GM21528 (cell line): ENCODE measurements around the gene MYLK4.

ENCODE experiments used
- ATAC-seq: cut with Tn5 transposase; IDR thresholded peaks from one replicate; pipeline ENCODE4 v1.9.1; 2021; ENCODE audit warnings: mild to moderate bottlenecking, moderate library complexity; ENCODE audit not compliant: unreplicated experiment, low FRiP score

The MYLK4 gene

DNA sequence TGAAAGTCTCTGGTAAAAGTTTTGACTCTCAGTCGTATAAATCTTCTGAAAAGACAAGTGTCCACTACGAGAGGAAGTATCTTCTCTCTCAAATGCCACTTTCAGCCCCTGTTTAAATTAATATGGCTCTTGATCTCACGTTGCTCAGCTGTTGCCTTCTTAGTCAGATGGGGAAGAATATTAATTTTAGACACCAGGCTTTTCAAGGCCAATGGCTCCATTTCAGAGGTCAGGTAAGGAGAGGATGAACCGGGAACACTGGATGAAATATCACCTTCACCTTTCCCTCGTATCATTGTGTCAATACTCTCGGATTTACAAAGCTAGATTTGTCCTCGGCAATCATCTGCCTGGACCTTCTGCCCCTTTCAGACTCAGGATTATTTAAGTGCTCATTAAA, at the start of gene MYLK4:
Gene MYLK4 (minus strand): TSS at position 91 of the 400 bp plus-strand sequence. CDS start 1,628 bp downstream, outside the sequence.
- ATAC-seq, result no peak

DNA sequence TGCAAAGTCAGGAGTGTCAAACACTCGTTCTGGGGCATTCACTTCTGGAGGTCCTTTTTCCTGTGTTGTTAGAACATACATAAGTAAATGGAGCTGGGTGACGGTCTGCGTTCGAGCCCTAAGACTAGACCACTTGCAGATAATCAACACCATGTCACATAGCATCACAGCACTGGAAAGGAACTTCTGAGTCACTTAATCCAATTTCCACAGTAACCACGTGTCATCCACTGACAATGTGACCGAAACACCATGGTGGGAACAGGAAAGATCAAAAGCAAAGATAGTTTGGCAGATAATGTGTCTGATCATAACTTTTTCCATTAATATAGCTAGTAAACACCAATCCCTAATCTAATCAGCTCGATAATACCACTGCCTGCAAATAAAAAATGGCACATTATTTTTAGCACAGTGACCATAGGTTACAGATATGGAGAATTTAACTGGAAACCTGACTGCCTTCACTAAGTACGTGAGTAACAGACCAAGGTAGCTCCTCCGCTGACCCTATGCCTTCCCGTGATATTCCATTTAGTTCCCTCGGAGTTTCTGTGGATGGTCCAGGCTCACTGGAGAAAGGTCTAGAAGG, 49.3 kb upstream of the MYLK4 start:
- ATAC-seq, result no peak

DNA sequence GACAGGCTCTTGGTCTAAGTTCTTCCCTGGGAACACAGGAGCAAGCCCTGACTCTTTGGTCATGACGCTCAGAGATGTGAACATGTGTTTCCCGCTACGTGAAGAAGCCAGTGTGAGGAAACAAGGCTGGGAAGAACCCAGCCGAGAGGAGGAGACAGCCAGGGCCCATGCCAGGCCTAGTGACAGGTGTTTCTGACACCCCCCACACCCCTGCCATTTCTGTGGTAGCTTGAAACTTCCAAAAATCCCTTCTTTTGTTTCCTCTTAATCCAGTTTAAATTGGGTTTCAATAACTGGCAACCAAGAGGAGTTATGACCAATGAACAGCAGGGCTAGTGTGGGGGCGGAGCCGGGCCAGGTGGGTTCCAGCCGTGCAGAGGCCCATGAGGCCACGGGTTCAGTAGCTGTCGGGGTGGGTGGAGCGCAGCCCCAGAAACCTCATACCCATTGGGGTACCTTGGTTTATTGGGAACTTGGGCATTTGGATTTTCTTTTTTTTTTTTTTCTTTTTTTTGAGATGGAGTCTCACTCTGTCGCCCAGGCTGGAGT, 47.9 kb upstream of the MYLK4 start:
- ATAC-seq, result no peak

DNA sequence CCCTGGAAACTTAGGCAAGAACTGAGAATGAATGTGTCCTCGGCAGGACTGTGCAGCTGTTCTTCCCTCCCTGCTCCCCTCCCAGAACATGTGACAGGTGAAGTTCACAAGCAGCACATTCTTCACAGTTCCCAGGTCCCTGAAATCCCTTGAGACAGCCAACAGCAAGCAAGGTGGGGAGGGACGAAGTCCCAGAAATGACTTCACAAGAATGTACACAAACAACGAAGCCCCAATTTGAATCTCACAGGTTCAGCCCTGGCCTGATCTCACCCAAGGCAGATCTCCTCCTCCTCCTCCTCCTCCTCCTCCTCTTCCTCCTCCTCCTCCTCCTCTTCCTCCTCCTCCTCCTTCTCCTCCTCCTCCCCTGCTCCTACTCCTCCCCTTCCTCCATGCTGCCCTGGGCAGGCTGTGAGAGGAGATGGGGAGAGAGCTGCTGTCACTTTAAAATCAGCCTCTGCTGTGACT, 46.9 kb upstream of the MYLK4 start:
- ATAC-seq, result no peak

DNA sequence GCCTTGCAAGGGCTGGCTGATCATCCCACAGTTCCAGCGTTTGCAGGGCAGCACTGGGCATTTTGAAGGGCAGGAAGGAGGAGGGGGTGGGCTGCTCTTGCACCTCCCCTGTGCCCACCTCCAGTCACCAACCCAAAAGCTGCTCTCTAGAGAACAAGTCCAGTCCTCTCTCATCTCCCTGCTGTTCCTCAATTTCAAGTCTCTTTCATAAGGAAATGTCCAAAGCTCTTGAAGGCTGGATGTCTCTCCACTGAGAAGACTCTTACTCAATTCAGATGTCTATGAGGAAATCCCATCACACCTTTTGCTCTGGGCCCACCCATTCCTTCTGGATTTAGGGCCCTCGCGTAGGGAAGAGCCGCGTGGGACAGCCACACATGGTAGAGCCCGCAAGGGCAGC, 46.1 kb upstream of the MYLK4 start:
- ATAC-seq, result no peak

DNA sequence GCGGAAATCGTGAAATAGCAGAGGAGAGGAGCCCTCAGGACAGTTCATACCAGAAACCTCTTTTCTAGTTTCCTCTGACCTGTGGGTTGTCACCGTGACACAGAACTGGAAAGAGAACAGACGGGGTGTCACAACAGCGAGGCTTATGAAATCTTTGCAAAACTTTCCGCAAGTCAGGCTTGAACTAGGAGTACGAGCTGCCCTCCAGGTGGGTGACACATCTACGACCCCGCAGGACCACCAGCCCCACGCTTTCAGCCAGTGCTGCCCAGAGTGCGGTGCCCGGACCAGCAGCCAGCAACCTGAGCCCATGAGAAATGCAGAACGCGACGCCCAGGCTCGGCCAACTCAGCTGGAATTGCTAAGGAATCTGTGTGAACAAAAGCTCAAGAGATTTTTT, 45.2 kb upstream of the MYLK4 start:
- ATAC-seq, result no peak

DNA sequence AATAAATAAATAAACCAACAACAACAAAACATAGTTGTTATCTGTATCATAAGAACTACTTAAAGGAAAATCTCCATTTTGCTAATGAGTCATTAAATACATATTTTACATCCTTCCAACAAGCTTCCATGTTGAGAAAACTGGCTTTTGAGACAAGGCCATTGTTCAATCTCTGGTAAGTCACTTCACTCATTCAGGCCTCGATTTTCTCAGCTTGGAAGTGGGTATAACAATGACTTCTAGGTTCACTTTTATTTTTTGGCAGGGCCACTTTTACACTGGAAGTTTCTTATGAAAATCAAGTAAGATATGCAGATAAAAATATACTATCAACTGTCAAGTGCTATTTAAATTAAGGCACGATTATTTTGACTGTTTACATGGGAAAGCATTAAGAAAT, 44.4 kb upstream of the MYLK4 start:
- no peak for ATAC-seq

DNA sequence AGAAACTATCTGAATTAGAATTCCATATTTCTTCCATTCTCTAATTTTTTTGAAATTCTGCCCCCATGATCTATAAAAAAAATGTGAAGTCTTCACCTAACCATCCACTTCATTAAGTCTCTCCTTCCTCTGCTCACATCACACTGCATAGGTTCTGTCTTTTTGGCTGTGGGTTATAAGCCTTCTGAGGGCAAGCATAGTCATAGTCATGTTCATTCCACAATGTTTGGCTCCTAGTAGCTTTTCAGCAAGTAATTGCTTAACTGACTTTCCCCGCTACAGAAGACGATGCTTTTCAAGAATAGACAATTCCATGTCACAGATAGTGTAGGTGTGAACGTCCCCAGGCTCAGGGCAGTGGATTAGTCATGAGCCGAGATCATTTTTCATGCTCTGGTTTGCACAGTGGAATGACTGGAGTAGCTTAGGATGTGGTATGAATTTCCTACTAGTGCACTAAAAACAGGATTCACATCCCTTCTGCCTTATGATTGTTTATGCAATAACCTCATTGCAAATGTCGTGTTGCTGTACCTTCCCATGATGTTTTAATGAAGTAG, 43.5 kb upstream of the MYLK4 start:
- no peak for ATAC-seq

DNA sequence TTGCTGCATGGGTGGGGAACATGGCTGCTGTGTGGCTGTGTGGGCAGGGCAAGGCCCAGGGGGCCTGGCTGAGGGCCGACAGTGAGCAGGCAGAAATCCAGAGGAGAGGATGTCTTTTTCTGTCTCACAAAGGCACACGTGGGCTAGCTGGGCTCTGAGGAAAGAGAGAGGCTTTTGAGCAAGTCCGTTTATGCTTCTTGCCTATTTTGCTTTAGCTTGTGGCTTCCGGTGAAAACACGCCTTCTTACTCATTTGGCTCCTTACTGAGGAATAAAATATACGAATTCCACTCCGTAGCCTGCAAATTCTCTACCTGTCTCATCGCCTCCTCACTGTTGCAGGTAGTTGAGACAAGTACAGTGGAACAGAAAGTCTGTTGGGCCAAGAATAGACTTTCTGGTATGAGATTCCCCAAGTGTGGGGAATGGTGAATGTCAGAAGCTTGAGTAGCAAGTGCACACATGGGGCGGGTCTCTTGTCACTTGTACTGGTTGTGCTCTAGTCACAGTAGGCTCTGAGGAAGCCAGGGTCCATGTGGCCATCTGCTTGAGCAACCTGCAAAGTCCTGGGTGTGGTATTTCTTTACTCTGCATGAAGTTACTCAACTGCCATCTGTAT, 42.9 kb upstream of the MYLK4 start:
- no peak for ATAC-seq

DNA sequence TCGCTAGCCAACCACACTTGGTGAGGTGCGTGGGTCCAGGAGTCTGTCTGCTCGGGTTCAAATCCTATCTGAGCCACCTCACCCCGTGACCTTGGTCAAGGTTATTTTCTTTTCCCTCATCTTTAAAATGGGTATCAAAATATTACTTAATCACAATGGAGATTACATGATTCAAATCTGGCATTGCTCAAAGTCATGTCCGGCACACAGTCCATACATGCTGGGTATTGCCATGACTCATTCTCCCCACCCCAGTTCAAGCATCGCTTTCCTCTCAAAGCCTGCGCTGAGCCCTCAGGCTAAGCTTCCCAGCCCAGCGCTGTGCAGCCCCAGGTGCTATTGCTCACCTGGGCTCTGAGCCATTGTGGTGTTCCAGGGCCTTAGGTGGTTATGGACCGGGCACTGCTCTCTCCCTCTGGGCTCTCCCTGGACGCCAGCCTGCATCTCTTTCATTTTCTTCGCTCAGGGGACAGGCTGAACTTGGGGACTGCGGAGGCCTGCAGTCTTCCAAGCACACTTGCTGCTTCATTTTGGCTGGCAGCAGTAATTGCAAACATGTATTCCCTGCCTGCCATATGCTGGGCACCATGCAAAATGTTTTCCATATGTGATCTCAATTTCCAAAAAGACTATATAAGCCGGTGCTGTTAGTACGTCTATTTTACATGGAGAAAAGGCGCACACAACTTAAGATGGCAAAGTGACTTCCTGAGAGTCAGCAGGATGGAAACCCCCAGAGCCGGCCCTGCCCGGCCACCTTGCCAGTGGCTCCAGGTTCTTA, 41.8 kb upstream of the MYLK4 start:
- ATAC-seq, result no peak

DNA sequence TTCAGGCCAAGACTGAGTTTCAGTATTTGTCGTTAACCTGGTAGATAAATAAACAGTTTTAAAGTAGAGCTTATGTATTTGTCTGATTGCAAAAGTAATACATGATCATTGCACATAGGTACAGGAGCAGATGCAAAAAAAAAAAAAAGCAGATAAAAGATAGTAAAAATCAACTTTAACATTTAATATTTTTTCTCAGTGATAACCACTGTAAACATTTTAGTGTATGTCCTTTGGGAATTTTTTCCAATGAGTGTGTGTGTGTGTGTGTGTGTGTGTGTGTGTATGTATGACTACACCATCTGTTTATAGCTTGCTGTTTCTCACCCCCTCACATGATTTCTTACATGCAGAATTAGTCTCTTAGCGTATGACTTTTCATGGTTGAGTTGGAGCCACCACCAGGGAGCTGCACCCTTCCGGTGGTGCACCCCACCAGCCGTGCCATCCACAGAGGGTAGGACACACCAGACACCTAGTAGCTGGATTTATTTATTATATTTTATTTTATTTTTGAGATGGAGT, 40.8 kb upstream of the MYLK4 start:
- ATAC-seq, result no peak

DNA sequence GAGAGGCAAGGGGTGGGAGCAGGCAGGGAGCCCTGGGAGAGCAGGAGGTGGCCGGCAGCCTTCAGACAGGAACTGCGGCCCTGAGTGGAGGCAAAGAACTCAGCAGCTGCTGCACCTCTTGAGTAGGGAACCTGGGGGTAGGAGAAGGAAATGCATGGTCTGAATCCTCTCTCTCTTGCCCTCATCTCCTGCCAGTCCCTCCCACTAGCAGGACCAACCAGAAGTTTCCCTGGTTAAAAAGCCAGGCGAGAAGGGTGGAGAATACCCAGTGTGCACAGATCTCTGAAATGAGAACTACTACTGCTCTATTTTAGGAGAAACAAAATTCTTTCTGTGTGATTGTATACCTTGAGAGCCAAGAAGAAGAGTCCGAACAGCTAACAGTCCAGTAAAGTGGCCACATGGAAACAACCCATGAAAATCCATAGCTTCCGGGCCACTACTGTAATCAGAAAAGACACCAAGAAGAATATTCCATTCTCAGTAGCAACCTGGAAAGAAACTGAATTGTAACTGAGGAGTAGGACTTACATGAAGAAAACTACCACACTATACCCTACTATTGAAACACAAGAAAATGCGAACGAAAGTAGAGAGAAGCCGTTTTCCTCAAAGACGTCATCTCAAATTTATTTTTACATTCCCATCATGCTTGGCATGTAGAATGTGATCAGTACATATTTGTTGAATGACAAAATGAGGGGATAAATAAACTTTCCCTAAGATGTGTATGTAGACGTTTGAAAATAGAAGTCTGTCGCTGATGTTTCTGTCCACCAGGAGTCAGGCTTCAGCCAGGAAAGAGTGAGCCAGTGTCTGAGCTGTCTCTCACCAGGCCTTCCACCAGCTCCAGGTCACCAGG, 40.1 kb upstream of the MYLK4 start:
- ATAC-seq, result no peak

DNA sequence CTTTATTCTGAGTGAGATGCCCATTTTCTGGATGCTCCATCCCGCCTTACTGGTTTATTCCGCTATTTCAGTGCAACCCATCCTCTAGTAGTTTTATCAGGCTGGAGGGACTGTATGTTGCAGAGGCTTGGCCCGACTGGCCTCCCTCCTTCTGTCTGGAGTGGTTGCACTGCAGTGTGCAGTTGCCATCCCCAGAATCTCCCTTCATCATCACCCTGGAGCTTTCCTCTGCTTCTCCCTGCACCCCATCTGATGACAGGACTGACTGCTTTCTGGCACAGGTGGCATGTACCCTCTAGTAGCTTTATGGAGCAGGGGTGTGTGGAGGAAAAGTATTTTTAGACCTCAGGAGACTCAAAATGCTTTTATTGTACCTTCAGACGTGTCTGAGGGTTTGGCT, 35.5 kb upstream of the MYLK4 start:
- no peak for ATAC-seq

DNA sequence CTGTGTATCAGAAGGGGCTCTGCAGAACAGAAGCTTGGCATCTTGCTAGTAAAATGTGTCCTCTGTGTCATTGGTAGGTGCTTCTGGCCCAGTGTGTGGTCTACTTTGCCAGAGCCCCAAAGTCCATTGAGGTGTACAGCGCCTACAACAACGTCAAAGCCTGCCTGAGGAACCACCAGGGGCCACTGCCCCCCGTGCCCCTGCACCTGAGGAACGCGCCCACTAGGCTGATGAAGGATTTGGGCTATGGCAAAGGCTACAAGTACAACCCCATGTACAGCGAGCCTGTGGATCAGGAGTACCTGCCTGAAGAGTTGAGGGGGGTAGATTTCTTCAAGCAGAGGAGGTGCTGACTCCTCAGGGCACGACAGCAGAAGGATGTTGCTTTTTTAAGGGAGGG, 34.2 kb upstream of the MYLK4 start:
- ATAC-seq, result no peak

DNA sequence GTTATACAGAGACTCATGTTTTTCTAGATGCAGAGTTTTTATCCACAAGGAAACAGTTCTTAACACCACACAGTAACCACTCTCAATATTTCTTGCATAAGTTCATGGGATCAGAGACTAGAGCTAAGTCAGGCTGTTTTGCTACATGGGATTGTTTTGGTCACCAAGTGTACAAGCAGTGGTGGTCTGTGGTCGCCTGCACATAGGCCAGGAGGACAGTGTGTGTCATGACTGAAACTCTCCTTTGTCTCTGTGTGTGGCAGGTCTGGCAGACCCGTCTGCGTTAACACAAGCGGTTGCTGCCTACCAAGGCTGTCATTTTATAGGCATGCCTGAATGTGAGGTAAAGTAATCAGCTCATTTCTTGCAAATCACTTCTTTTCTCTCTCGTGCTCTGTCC, 33.3 kb upstream of the MYLK4 start:
- ATAC-seq, result no peak

DNA sequence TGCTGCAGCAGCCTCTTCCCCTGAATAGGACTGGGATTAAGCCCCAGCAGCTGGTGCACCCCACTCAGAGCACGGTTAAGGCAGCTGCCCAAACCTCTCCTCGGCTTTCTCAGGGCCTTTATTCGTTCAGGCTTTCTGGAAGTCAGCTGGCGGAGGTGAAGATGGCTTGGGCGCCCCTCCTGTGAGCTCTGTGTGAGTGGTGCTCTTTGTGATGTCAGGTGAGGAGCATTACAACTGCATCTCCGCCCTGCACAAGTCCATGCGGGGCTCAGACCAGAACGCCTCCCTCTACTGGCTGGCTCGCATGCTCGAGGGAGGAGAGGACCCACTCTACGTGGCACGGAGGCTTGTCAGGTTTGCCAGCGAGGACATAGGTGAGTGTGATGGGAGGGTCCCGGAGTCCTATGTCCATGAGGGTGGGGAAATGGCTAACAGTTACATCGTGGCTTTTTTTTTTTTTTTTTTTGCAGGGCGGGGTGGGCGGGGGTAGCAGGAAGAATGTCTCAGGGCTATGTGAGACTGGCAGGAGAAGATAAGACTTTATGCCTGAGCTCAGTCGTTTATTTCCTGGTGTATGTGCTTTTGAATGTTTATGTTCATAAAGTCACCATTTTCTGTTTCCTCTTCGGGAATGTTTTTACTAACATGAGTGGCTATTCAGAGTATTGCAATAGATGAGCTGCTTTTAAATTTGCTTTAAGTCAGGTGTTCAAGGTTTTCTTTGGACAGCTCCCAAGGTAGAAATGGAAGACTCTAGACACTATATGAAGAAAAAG, 32.7 kb upstream of the MYLK4 start:
- ATAC-seq, result no peak

DNA sequence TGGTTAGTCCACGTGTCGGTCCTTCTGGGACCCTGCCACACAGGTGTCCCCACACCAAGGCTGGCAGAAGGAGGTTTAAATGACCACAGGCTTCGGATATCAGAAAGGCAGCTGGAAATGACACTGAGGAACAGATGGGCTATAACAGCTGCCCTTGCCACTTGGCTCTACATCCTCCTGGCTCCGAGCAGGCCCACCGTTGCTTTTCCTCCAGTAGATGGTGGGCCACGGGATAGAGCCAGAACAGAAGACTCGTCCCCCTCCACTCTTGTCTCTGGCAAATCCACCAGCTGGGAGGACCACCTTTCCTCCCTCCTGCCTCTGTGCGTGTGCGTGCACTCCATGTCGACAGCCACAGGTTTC, 32.1 kb upstream of the MYLK4 start:
- ATAC-seq, result no peak

DNA sequence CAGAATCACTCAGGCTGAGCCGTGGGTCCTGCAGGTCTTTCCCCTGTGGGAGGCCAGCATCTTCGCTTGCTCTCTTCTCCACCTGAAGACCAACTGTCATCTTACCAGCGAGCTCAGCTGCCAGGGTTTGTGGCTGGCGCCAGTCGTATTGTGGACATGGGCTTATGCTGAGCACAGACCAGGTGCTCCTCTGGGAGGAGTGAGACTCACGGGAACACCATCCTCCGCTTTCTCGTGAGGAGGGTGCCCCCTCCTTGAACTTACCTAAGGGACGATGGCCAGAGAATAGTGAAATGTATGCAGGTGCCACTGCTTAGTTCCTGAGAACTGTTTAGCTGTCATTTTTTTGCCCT, 31.6 kb upstream of the MYLK4 start:
- no peak for ATAC-seq

DNA sequence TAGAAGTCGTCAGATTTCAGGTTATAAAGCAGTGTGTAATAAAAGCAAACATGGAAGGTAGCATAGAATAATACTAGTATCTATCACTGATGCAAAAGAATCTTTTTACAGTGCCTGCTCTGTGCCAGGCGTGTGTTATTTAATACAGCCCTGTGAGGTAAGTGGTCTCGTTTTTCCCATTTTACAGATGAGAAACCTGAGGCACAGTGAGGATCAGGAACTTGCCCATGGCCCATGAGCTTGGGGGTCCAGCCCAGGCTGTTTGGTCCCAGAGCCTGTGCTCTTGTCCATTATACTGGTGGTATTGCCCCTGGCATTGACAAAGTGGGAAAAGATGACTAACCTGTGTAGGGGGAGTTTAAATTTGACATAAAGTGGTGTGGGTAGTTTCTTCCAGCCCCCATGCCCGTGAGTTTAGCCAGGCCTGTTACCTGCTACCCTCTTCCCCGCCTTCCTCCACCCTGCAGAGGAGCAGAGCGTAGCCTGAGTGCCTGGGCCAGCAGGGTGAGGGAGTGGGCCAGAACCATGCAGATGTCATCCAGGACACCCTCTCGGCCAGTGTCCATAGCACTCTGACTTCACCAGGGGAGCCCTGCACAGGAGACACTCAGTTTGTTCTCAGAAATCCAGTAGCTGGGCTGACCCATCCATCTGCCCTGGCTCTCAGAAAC, 31.1 kb upstream of the MYLK4 start:
- ATAC-seq, result no peak
